GM19455 (cell line): ENCODE results near the gene IZUMO1R.
A peak's percentile ranks its signal among the peaks of the same experiment; 100 is the strongest.
"Not testable (repeated sequence)": the region's sequence is repeated elsewhere in the genome, so short reads cannot be mapped to it uniquely, and the experiment has no call there.

ENCODE experiments used
- ATAC-seq: cut with Tn5 transposase; IDR thresholded peaks from one replicate; pipeline ENCODE4 v1.9.1; 2021; ENCODE audit not compliant: unreplicated experiment

The IZUMO1R gene

DNA sequence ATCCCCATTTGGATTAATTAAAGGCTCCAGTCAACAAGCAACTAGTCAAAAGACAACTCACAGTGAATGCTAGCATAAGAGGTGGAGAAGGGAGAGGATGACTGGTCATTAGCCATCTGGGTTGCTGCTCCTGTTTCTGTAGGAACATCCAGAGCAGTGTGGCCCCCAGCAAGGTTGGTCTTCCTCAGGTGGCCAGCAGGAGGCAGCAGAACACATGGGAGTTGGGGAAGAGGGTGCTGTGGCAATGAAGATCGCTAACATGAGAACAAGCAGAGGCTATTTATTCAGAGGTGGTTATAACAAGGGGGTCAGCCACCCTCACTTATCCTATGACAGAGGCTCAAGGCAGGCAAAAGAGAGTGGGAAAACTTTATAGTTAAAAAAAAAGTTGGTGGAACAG, 21.3 kb downstream of the IZUMO1R start:
- ATAC-seq: peak; percentile 95

DNA sequence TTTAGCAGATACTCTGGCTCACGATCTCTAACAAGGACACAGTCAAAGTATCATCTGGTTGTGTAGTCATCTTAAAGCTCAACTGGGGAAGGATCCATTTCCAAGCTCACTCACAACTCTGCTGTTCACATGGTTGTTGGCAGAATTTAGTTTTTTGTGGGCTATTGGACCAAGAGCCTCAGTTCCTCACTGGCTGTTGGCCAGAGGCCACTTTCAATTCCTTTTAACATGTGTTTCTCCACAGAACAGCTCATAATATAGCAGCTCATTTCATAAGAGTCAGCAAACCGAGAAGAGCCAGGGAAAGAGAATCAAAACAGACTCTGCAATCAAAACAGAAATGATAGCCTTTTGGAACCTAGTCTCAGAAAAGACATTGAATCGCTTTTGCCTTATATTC, 22.6 kb downstream of the IZUMO1R start:
- no peak for ATAC-seq

DNA sequence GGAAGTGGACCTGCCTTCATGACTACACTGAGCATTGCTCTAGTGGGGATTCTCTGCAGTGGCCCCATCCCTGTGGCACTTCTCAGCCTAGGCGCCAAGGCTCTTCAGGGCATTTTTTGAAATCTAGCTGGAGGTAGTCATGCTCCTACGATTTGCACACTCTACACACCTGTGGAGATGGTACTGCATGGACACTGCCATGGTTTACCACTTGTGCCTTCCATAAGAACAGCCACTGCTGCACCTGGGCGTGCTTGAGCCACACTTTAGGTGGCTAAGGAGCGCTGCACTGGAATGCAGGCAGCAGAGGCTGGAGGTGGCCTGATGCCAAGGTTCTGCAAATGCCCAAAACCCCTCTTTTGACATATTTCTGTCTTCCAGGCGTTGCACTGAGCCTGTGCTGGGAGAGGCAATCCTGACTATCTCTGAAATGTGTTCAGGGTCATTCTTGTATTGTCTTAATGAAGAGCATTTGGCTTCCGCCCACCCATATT, 24.3 kb downstream of the IZUMO1R start:
- no peak for ATAC-seq

DNA sequence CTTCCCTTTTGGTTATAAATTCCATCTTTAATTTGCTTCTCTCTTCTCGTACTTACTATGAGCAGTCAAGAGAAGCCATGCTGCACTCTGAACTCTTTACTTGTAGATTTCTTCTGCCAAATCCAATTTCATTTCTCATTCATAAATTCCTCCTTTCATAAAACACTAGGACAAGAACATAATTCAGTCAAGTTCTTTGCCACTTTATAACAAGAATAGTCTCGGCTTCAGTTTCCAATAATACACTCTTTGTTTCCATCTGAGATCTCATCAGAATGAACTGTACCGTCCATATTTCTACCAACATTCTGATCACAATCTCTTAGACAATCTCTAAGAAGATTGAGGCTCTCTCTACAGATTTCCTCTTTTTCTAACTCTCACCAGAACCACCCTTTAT, 25.1 kb downstream of the IZUMO1R start:
- ATAC-seq: no peak

- ATAC-seq: no peak
Measured at GRCh38 chr11:94330789-94331188, 26.4 kb downstream of the IZUMO1R start.

GRCh38 chr11:94332814-94333213, 28.4 kb downstream of the IZUMO1R start:
- no peak for ATAC-seq

DNA sequence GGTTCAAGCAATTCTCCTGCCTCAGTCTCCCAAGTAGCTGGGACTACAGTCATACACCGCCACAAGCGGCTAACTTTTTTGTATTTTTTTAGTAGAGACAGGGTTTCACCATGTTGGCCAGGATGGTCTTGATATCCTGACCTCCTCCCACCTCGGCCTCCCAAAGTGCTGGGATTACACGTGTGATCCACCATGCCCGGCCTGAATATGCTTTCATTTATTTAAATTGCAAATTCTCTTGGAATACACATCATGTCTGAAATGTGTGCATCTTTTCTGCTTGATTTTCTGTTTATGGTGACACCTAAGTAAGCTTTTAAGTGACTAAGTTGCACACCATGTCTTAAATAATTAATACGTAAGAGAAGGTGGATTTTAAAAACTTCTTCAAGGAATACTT, 31.7 kb downstream of the IZUMO1R start:
- ATAC-seq: no peak

DNA sequence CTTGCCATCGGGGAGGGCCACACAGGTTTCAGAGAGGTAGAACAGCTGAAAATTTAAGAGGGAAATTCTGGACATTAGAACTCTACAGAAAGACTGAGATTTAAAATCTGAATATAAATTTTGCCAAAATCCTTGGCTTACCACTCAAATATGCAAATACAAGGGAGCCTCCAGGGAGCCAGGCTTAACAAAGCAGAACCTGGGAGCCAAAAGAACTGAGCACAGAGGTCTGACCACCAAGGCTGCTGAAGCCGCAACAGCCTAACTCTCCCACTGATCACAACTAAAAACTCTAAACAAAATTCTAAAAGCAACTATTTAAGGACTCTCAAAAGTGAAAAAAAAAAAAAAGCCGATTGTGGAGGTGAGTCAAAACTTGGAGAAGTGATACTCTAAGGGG, 34.3 kb downstream of the IZUMO1R start:
- no peak for ATAC-seq

DNA sequence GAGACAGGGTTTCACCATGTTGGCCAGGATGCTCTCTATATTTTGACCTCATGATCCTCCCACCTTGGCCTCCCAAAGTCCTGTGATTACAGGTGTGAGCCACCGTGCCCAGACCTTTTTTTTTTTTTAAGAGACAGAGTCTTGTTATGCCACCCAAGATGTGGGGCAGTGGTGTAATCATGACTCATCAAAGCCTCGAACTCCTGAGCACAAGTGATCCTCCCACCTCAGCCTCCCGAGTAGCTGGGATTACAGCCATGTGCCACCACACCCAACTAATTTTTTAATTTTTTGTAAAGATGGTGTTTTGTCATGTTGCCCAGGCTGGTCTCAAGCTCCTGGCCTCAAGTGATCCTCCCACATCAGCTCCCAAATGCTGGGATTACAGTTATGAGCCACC, 37.9 kb downstream of the IZUMO1R start:
- no peak for ATAC-seq

DNA sequence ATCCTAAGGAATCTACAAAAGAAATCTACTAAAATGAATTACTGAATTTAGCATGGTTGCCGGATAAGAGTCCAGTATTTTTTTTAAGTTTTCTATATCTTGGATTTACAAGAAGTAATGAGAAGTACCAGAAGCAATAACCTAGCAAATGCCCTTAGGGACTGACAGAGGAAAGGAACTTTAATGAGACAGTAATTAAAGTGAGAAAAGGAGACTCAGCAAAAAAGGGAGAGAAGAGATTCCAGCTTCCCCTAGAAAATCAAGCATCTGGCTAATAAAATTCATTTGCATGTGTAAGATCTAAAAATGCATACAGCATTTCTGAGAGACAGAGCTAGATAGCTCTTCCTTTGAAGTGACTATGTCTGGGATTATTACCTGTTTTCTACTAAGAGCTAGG, 39.1 kb downstream of the IZUMO1R start:
- ATAC-seq: no peak

GRCh38 chr11:94346311-94346710, 41.9 kb downstream of the IZUMO1R start:
- ATAC-seq: not testable (repeated sequence)

GRCh38 chr11:94350850-94351563, 46.6 kb downstream of the IZUMO1R start:
- ATAC-seq: not testable (repeated sequence)
